ENCODE measurements around the gene PRPSAP2.
"Not testable (repeated sequence)": the region's sequence is repeated elsewhere in the genome, so short reads cannot be mapped to it uniquely, and the experiment has no call there.

Gene PRPSAP2

DNA sequence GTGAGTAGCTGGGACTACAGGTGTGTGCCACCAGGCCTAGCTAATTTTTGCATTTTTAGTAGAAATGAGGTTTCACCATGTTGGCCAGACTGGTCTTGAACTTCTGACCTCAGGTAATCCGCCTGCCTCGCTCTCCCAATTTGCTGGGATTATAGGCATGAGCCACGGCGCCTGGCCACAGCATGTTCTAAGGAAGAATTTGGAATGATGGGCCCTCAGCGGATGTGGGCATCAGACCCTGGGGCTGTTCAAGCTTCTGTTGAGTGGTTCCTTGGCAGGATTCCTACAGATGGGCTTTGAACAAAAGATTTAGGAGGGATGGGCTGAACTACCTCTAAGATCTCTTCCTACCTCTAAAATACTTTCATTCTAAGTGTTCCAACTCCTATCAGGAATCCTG, 4.1 kb downstream of the PRPSAP2 start:
- TF ChIP-seq, protein P1, sequence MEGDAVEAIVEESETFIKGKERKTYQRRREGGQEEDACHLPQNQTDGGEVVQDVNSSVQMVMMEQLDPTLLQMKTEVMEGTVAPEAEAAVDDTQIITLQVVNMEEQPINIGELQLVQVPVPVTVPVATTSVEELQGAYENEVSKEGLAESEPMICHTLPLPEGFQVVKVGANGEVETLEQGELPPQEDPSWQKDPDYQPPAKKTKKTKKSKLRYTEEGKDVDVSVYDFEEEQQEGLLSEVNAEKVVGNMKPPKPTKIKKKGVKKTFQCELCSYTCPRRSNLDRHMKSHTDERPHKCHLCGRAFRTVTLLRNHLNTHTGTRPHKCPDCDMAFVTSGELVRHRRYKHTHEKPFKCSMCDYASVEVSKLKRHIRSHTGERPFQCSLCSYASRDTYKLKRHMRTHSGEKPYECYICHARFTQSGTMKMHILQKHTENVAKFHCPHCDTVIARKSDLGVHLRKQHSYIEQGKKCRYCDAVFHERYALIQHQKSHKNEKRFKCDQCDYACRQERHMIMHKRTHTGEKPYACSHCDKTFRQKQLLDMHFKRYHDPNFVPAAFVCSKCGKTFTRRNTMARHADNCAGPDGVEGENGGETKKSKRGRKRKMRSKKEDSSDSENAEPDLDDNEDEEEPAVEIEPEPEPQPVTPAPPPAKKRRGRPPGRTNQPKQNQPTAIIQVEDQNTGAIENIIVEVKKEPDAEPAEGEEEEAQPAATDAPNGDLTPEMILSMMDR (IDR thresholded peaks at IDR 0.05; ENCODE audit: low read depth, low read length, missing control alignments), result no peak
- no peak for DNase-seq (ENCODE audit: low read depth)
- H3K4me3 ChIP-seq (ENCODE audit: low read depth, low read length), result no peak overlapping the region

DNA sequence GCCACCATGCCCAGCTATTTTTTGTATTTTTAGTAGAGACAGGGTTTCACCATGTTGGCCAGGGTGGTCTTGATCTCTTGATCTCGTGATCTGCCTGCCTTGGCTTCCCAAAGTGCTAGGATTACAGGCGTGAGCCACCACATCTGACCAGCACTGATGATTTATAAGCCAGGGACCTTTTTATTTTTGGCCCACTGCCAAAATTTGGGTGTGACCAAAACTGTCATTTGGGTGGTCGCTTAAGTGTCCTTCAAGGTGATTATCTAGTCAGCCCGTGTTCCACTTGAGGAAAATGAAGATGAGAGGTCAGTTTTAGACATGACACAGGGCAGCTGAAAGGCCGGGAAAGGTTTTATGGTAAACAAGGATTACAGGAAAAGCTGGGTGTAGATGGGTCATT, 7.1 kb downstream of the PRPSAP2 start:
- DNase-seq (ENCODE audit: low read depth); H3K4me3 ChIP-seq (ENCODE audit: low read depth, low read length): not testable (repeated sequence)

DNA sequence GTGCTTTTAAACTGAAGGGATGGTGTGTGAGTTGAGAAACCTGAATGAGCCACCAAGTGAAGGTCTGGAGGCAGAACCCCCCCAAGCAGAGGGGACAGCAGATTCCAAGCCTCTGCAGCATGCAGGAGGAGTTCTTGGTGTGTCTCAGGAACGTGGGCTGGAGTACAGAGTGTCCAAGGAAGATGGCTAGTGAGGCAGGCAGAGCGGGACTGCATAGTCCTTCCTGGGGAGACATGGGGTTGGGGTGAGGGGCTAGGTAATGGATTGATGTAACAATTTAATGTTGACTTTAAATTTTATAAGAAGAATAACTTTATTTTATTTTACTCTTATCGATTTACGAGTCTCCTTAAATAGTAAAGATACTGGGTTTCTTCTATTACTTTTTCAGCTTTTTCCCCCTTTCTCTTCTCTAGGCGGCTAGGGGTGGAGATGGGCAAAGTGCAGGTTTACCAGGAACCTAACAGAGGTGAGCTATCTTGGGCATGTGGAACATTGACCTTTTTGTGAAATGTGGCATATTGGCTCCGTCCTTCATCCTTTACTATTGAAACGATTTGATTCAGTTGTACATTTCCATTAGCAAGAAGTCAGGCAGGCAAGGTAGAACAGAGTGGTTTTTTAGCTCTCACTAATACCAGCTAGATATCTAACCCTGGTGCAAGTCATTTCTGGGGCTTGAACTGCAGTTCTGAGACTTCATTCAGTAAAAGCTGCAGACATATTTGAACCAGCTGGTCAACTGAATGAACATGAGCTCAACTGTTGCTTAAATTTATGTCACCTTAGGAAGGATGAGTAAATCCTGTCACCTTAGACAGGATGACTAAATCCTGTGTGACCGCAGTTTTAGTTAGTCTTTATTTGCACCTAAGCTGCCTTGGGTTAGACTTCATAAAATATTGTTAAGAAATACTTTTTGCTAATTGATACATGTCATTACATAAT, 9.2 kb downstream of the PRPSAP2 start:
- H3K4me3 ChIP-seq (ENCODE audit: low read depth, low read length), result no peak overlapping the region
- no peak for DNase-seq (ENCODE audit: low read depth)
- TF ChIP-seq, protein P1 (IDR thresholded peaks at IDR 0.05; ENCODE audit: low read depth, low read length, missing control alignments), result no peak

DNA sequence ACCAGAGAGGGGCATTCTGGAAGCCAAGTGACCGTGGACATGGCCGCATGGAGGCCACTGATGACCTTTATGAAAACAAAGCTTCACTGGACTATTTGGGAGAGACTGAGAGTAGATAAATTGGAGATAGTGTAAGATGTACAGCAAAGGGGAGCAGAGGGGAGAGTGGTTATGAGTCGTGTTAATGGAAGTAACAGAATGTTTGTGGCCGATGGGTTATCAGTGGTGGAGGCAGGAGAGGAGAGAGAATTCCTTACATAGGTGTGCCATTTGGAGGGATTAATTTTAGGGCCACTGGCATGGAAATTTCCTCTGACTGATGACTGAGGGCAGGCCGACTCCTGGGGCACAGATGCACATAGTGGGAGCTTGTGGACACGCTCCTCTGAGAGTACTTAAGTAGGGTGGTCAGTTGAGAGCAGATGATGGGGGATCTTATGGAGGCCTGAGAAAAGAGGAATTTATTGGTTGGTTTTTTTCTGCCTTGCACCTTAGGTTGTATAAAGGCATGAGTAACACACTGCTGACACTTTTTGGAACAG, 19.2 kb downstream of the PRPSAP2 start:
- no peak for DNase-seq (ENCODE audit: low read depth)
- TF ChIP-seq, protein P1 (IDR thresholded peaks at IDR 0.05; ENCODE audit: low read depth, low read length, missing control alignments), result no peak
- no peak overlapping the region for H3K4me3 ChIP-seq (ENCODE audit: low read depth, low read length)

DNA sequence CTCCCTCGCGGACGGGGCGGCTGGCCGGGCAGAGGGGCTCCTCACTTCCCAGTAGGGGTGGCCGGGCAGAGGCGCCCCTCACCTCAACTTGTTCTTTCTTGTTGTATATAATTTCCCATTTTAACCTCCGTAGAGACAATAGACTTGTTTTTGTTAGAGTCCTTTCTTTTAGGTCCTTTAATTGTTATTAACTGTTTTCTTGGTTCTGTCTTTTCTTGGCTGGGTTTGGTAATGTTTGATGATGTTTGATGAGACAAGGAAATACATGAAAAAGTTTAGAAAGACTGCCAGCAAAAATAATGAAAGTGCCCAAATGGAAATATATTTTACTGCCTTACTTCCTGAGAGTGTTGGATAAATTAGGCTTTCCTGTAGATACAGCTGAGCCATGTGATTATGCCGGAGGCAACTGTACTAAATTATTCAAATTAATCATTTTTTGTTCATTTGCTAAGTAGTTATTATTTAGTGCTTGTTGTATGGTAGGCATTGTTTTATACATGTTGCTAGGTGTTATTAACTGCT, 30.9 kb downstream of the PRPSAP2 start:
- TF ChIP-seq, protein P1 (IDR thresholded peaks at IDR 0.05; ENCODE audit: low read depth, low read length, missing control alignments), result no peak

DNA sequence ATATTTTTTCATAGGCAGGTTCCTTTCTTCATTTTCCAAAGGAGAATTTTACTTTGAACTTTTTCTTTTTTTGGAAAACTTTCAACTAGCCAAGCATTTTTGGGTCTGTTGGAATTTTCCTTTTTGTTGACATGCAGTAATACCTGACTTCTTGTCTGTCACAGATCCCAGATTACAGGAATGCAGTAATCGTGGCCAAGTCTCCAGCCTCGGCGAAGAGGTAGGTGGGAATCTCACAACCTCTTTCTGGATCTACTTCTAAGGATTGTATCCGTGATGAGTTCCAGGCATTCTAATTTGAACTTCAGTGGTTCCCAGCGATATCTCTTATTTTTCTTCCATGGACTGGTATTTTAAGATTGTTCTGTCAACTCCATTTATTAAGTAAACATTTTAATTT, 31.7 kb downstream of the PRPSAP2 start:
- H3K4me3 ChIP-seq (ENCODE audit: low read depth, low read length), result no peak overlapping the region
- no peak for DNase-seq (ENCODE audit: low read depth)
- TF ChIP-seq, protein P1 (IDR thresholded peaks at IDR 0.05; ENCODE audit: low read depth, low read length, missing control alignments), result no peak

More for the DNA sequence above, 30.9 kb downstream of the PRPSAP2 start:
- DNase-seq (ENCODE audit: low read depth), result no peak
- no peak overlapping the region for H3K4me3 ChIP-seq (ENCODE audit: low read depth, low read length)

DNA sequence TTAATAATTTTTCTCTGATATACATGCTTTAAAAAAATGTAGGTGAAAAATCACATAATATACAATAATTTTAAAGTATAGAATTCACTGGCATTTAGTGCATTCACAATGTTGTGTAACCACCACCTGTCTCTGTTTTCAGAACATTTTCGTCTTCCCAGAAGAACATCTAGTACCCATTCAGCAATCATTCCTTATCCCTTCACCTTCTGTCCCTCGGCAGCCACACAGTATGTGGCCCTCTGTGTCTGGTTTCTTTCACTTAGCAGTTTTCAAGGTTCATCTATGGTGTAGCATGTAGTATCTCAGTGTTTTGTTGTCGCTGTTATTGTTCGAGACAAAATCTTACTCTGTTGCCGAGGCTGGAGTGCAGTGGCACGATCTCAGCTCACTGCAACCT, 33.6 kb downstream of the PRPSAP2 start:
- DNase-seq (ENCODE audit: low read depth), result no peak
- TF ChIP-seq, protein P1 (IDR thresholded peaks at IDR 0.05; ENCODE audit: low read depth, low read length, missing control alignments), result no peak
- H3K4me3 ChIP-seq (ENCODE audit: low read depth, low read length), result no peak overlapping the region

Measured in GM12864 (cell line).